Immature natural killer cell (primary cell): ENCODE measurements around the gene FURIN. TPM values are rescaled to one million over a fixed set of nuclear protein-coding genes. Genes with fewer than 3 reads are reported as not detected.
"Not testable (repeated sequence)": the region's sequence is repeated elsewhere in the genome, so short reads cannot be mapped to it uniquely, and the experiment has no call there.

Experiments used
- DNase-seq, 3 donors: peaks; one replicate each; pipeline ENCODE4 v3.0.0; 2022; ENCODE audit warnings: mixed read lengths in 1 of 3
- H3K27ac Mint-ChIP-seq, 6 donors: one replicate each; pipeline ENCODE4 v1.8.0; 2020; ENCODE audit warnings: mixed read lengths in 6 of 6, mild to moderate bottlenecking in 5 of 6, inconsistent platforms in 4 of 6, moderate library complexity in 3 of 6
- H3K27me3 Mint-ChIP-seq, 3 donors: one replicate each; pipeline ENCODE4 v1.8.0; 2020 to 2021; ENCODE audit warnings: low read depth in 3 of 3, mild to moderate bottlenecking in 3 of 3, mixed read lengths in 3 of 3, moderate library complexity in 3 of 3, inconsistent platforms in 1 of 3
- H3K36me3 Mint-ChIP-seq, 3 donors: one replicate each; pipeline ENCODE4 v1.8.0; 2020; ENCODE audit warnings: mixed read lengths in 3 of 3, inconsistent platforms in 2 of 3, mild to moderate bottlenecking in 2 of 3
- H3K4me1 Mint-ChIP-seq, 2 donors: one replicate each; pipeline ENCODE4 v1.8.0; 2020; ENCODE audit warnings: inconsistent platforms in 2 of 2, mild to moderate bottlenecking in 2 of 2, mixed read lengths in 2 of 2, moderate library complexity in 1 of 2
- H3K4me3 Mint-ChIP-seq, 5 donors: one replicate each; pipeline ENCODE4 v1.8.0; 2020; ENCODE audit warnings: mild to moderate bottlenecking in 5 of 5, mixed read lengths in 5 of 5, inconsistent platforms in 3 of 5, moderate library complexity in 3 of 5
- H3K9me3 Mint-ChIP-seq, 6 donors: one replicate each; pipeline ENCODE4 v1.8.0; 2020; ENCODE audit warnings: mild to moderate bottlenecking in 6 of 6, mixed read lengths in 6 of 6, inconsistent platforms in 4 of 6, moderate library complexity in 3 of 6
- polyA plus RNA-seq, 3 donors: library from polyadenylated mRNA; unstranded; fragments of 300-500 nt; fragmentation: Illumina TruSeq; gene quantifications; one replicate each; pipeline ENCODE4 v1.2.3, GENCODE V29; 2021

Gene FURIN
- 10 to 100 TPM; 18.2 to 22.8 (median 20.8) TPM for polyA plus RNA-seq

DNA sequence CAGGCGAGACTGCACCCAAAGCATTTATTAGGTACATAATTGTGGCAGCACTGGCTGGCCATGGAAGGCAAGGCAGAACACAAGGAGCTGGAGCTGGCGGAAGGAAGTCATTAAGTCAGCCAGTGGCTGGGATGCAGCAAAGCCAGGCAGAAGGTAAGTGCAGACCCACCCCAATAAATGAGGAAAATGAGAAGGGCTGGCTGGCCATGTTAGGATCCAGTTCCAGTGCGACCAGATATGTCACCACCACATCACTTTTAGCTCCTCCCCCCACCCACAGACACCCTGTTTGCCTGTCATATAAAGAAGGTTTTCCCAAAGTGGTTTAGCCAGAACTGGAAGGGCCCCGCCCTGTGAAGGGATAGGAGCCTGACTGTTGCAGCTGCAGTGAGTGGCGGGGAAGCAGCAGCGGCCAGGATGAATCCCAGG lies at the start of gene FURIN:
TSS of gene FURIN (plus strand) at position 328 of the 429 bp plus-strand sequence. CDS start 7,153 bp downstream, outside the sequence.
- Mint-ChIP-seq H3K9me3 (no peaks in the 10 kb centered on the region), H3K4me1 (peaks cover 32 to 43% of the 10 kb centered on the region in 2 donors), H3K4me3 (peak within 1 kb of the TSS; percentile 70 to 92 (median 91)), H3K36me3 (no peaks in the 10 kb centered on the region), H3K27ac (peak within 1 kb of the TSS; percentile 84 to 96 (median 92)), H3K27me3 (peaks cover 14 to 24% (median 16%) of the 10 kb centered on the region in 3 donors)
- DNase-seq, result no peak

DNA sequence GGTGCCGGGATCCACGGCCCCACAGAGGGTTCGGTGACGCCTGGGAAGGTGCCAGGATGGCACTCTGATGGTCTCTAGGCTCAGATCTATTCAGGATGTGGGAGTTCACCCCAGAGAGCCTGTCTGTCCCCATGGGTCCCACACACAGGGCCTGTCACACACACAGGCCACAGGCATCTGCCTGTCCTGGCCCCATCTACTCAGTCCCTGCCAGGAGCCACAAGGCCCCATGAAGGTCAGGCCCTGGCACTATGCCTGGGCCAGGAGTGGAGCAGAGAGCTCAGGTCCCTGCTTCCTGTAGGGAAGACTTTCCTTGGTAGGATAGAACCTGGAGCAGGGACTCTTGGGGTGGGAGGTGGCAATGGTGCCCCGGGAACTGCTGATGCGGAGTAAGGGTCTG lies 49.0 kb upstream of the FURIN start:
- Mint-ChIP-seq H3K36me3 (no peaks in the 10 kb centered on the region), H3K27ac (peak overlapping the region; percentile 91 to 98 (median 96)), H3K27me3 (peaks cover 5 to 18% (median 12%) of the 10 kb centered on the region in 3 donors), H3K4me3 (peak overlapping the region; percentile 69 to 78 (median 75)), H3K9me3 (no peaks in the 10 kb centered on the region), H3K4me1 (peaks cover 63 to 71% of the 10 kb centered on the region in 2 donors)
- peak; percentile 49 to 65 (median 51) for DNase-seq

DNA sequence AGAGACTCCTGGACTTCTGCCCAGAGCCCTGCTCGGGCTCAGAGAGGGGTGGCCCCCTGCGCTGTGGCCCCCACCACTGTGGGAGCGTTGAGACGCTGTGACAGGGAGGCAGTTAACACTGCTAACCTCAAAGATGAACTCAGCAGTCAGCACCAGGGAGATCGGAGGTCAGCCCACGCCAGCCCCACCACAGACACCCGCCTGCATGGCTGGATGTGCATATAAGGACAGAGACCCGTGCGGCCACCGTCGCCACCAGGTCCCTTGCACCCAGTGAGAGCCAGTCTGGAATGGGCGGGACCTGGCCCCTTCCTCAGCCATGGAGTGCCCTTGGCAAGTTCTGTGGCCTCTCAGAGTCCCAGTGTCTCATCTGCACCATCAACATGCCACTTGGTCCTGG lies 48.5 kb upstream of the FURIN start:
- Mint-ChIP-seq H3K27ac (peak overlapping the region; percentile 91 to 98 (median 96)), H3K36me3 (no peaks in the 10 kb centered on the region), H3K4me3 (peak overlapping the region; percentile 69 to 78 (median 75)), H3K9me3 (no peaks in the 10 kb centered on the region), H3K27me3 (peaks cover 5 to 18% (median 12%) of the 10 kb centered on the region in 3 donors), H3K4me1 (peaks cover 59 to 68% of the 10 kb centered on the region in 2 donors)
- DNase-seq, result peak; percentile 84 to 86 (median 84)

DNA sequence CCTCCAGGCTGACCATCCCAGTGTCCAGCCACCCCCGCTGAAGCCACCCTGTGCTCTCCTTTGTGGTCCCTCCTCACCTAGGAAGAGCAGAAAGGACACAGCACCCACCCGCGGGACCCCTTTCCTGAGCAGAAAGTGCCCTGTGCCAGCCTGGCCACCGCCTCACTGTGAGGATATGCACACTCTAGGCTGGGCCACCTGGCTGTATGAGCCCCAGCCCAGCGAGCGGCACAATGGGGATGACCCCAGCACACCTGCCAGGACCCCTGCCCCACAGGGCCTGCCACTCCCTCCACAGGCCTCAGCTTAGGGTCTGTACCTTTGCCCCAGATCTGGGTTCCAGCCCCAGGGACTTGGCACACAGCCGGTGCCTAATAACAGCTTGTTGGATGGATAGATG lies 47.9 kb upstream of the FURIN start:
- peaks cover 53 to 62% of the 10 kb centered on the region in 2 donors for H3K4me1 Mint-ChIP-seq
- H3K27me3 Mint-ChIP-seq, result peaks cover 5 to 18% (median 9%) of the 10 kb centered on the region in 3 donors
- no peaks in the 10 kb centered on the region for H3K36me3 Mint-ChIP-seq
- H3K27ac Mint-ChIP-seq, result peak overlapping the region in 5 of 6 donors; percentile 30 to 98 (median 95)
- no peak for DNase-seq
- H3K4me3 Mint-ChIP-seq, result peak overlapping the region in 1 of 5 donors; percentile 69
- H3K9me3 Mint-ChIP-seq, result no peaks in the 10 kb centered on the region

DNA sequence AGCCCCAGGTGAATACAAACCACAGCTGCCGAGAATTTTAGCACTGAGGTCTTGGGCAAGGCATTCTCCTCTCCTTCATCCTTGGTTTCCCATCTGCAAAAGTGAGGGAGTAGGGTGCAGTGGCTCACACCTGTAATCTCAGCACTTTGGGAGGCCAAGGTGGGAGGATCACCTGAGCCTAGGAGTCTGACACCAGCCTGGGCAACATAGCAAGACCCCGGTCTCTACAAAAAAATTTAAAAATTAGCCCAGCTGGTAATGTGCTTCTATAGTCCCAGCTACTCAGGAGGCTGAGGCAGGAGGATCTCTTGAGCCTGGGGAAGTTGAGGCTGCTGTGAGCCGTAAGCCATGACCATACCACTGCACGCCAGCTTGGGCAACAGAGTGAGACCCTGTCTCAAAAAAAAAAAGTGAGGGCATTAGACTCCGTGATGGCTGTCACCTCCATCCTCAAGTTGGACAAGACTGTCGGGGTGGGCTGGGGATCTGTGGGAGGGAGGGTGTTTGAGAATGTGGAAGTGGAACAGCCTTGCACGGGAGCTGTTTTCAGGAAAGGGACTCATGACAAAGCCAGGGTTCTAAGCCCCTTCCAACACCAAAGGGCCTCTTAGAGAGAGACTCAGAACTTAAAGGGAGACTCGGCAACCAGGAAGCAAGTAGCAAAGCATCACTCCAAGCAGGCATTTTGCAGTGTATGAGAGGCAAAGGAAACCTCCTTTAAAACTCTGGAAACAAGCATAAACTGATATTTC lies 46.0 kb upstream of the FURIN start:
- Mint-ChIP-seq H3K9me3 (no peaks in the 10 kb centered on the region), H3K4me1 (peaks cover 44 to 59% of the 10 kb centered on the region in 2 donors), H3K27me3 (peaks cover 0 to 10% (median 4%) of the 10 kb centered on the region in 3 donors), H3K36me3 (no peaks in the 10 kb centered on the region), H3K4me3 (no peak overlapping the region), H3K27ac (peak overlapping the region in 4 of 6 donors; percentile 35 to 97 (median 84))
- DNase-seq, result no peak

DNA sequence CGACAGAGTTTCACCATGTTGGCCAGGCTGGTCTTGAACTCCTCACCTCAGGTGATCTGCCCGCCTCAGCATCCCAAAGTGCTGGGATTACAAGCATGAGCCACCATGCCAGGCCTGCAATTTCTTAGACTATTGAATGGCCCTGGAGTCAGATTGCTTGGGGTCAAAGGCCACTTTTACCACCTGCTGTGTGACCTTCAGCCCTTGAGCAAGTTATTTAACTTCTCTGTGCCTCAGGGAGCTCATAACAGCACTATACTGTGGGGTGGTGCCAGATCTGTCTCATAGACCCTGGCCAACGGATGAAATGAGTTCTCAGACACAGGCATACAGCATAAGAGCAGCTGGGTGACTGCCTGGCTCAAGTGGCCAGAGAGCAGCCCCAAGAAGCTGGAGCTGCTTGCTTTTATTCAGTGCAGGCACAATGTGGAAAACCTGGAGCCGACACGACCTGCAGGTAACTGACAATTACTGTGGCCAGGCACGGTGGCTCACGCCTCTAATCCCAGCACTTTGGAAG lies 44.9 kb upstream of the FURIN start:
- Mint-ChIP-seq H3K36me3 (no peaks in the 10 kb centered on the region), H3K9me3 (no peaks in the 10 kb centered on the region), H3K4me1 (peaks cover 34 to 51% of the 10 kb centered on the region in 2 donors), H3K4me3 (no peak overlapping the region), H3K27me3 (peaks cover 0 to 10% (median 4%) of the 10 kb centered on the region in 3 donors), H3K27ac (no peak overlapping the region)
- DNase-seq, result no peak

DNA sequence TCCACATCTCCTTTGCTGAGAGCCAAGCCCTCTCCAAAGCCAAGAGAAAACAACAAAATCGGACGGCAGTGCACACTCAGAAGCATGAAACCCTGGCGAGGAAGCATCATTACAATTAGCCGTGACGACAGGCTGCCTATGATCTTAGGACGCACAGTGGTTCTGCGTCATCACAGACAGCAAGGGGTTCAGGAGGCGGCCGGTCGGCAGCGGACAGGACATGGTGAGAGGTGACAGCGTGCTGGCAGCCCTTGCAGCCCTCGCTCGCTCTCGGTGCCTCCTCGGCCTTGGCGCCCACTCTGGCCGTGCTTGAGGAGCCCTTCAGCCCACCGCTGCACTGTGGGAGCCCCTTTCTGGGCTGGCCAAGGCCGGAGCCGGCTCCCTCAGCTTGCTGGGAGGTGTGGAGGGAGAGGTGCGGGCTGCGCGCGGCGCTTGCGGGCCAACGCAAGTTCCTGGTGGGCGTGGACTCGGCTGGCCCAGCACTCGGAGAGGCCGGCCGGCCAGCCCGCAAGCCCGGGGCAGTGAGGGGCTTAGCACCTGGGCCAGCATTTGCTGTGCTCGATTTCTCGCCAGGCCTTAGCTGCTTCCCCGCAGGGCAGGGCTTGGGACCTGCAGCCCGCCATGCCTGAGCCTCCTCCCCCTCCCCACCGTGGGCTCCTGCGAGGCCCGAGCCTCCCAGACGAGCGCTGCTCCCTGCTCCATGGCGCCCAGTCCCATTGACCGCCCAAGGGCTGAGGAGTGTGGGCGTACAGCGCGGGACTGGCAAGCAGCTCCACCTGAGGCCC lies 43.1 kb upstream of the FURIN start:
- H3K4me3 Mint-ChIP-seq, H3K36me3 Mint-ChIP-seq, DNase-seq, H3K27ac Mint-ChIP-seq, H3K27me3 Mint-ChIP-seq, H3K9me3 Mint-ChIP-seq: not testable (repeated sequence)
- peaks cover 29 to 46% of the 10 kb centered on the region in 2 donors for H3K4me1 Mint-ChIP-seq

DNA sequence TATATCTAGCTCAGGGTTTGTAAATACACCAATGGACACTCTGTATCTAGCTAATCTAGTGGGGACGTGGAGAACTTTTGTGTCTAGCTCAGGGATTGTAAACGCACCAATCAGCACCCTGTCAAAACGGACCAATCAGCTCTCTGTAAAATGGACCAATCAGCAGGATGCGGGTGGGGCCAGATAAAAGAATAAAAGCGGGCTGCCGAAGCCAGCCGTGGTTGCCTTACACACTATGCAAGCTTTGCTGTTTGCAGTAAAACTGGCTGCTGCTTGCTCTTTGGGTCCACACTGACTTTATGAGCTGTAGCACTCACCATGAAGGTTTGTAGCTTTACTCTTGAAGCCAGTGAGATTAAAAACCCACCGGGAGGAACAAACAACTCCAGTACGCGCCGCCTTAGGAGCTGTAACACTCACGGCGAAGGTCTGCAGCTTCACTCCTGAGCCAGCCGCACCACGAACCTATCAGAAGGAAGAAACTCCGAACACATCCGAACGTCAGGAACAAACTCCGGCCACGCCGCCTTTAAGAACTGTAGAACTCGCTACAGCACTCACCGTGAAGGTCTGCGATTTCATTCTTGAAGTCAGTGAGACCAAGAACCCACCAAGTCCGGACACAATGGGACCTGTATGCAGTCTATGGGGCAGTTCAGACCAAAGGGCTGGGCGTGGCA lies 42.0 kb upstream of the FURIN start:
- peak overlapping the region in 3 of 6 donors; percentile 20 to 64 (median 53) for H3K27ac Mint-ChIP-seq
- H3K9me3 Mint-ChIP-seq, H3K36me3 Mint-ChIP-seq, DNase-seq, H3K27me3 Mint-ChIP-seq: not testable (repeated sequence)
- peaks cover 32 to 50% of the 10 kb centered on the region in 2 donors for H3K4me1 Mint-ChIP-seq
- peak overlapping the region in 2 of 5 donors; percentile 52 to 55 for H3K4me3 Mint-ChIP-seq

DNA sequence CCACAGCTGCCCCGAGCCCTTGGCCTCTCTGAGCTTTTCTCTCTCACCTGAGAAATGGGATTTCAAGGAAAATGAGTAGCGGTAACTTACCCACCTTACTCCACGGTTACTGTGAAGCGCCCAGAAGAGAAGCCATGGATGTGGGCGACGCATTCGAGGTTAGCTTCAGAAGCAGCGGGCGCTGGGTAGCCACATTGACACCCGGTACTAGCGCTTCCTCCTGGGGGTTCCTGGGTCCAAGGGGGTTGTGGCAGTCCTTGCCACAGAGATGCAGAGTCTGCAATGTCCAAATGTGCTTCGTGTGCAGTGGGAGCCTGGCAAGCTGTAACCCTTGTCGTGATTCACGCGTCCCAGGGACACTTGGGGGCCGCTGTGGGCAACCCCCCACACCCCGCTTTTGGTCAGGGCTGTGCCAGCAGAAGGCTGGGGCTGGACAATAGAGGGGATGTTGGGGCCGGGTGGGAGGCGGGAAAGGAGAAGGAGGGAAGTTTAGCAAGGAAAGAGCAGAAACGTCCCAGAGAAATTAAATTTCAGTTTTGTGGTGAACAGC lies 41.4 kb upstream of the FURIN start:
- H3K27me3 Mint-ChIP-seq, result peaks cover 1 to 2% (median 2%) of the 10 kb centered on the region in 3 donors
- peaks cover 30 to 46% of the 10 kb centered on the region in 2 donors for H3K4me1 Mint-ChIP-seq
- peak overlapping the region in 2 of 5 donors; percentile 52 to 55 for H3K4me3 Mint-ChIP-seq
- H3K36me3 Mint-ChIP-seq, result peaks cover 0 to 5% (median 0%) of the 10 kb centered on the region in 3 donors
- H3K27ac Mint-ChIP-seq, result peak overlapping the region in 3 of 6 donors; percentile 28 to 64 (median 53)
- no peaks in the 10 kb centered on the region for H3K9me3 Mint-ChIP-seq
- DNase-seq, result peak; percentile 41 to 57 (median 54)

DNA sequence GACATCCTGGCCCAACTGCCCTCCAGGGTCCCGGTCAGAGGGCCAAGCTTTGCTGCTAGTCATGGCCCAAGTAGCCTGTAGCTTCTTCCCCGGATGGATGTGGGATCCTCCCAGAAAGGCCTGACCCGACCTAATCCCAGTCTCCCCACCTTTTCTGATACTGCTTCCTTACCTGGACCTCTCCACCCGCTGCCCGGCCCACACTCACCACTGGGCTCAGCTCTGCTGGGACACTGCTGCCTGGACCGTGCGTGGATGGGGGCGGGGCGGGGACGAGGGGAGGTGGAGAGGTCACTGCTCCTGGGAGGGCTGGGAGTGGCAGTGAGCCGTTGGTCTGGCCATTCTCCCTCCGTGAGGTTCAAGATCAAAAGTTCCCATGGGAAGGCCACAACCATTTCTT lies 40.3 kb upstream of the FURIN start:
- Mint-ChIP-seq H3K4me3 (no peak overlapping the region), H3K27ac (no peak overlapping the region), H3K27me3 (peaks cover 1 to 4% (median 2%) of the 10 kb centered on the region in 3 donors), H3K4me1 (peaks cover 28 to 46% of the 10 kb centered on the region in 2 donors), H3K9me3 (no peaks in the 10 kb centered on the region), H3K36me3 (peaks cover 0 to 5% (median 0%) of the 10 kb centered on the region in 3 donors)
- DNase-seq, result no peak

DNA sequence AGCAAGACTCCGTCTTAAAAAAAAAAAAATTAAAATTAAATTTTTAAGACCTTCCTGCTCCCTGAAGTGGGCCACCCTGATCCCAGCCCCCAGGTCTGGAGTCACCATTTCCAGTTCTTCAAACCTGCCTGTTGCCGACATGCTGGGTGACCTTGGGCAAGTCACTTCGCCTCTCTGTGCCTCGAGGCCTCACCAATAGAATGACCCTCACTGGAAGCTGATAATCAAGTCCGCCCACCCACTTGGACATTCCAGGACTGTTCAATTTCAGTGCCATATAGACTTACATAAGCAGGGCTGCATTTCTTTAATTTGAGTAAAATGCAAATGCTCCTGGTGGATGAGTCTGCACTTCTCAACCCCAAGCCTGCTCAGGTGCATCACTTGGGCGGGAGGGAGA lies 39.3 kb upstream of the FURIN start:
- Mint-ChIP-seq H3K27me3 (peaks cover 1 to 4% (median 2%) of the 10 kb centered on the region in 3 donors), H3K4me3 (no peak overlapping the region), H3K36me3 (peaks cover 0 to 5% (median 0%) of the 10 kb centered on the region in 3 donors), H3K4me1 (peaks cover 28 to 45% of the 10 kb centered on the region in 2 donors), H3K9me3 (no peaks in the 10 kb centered on the region), H3K27ac (peak overlapping the region in 4 of 6 donors; percentile 53 to 92 (median 76))
- no peak for DNase-seq

DNA sequence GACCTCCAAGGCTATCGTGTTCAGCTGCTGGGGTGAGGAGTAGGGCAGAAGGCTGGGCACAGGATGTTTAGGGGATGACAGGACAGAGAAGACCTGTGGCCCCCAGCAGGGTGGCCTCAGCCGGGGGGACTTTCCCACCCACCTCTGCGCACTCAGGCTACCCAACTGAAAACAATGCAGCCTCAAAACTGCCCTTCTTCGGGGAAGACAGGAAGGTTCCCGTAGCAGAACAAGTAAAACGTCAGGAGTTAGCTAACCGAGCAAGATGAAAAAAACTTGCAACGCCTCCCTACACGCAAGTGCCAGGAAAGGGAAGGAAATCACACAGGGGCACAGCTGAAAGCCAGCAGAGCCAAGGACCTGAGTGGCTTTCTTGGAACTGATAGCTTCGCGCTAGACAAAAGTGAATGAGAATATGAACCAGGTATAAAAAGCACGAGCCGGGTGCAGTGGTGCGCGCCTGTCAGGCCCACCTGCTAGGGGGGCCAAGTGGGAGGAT lies 38.4 kb upstream of the FURIN start:
- H3K27me3 Mint-ChIP-seq, result peaks cover 1 to 4% (median 2%) of the 10 kb centered on the region in 3 donors
- peak overlapping the region; percentile 54 to 83 (median 68) for H3K4me3 Mint-ChIP-seq
- peak; percentile 49 to 68 (median 66) for DNase-seq
- H3K9me3 Mint-ChIP-seq, result no peaks in the 10 kb centered on the region
- H3K4me1 Mint-ChIP-seq, result peaks cover 28 to 40% of the 10 kb centered on the region in 2 donors
- peaks cover 0 to 5% (median 0%) of the 10 kb centered on the region in 3 donors for H3K36me3 Mint-ChIP-seq
- H3K27ac Mint-ChIP-seq, result peak overlapping the region; percentile 63 to 92 (median 82)
